BJ (cell line): Measurements from ENCODE around the gene MYH7. TPM values are rescaled to one million over a fixed set of nuclear protein-coding genes. Genes with fewer than 3 reads are reported as not detected.

Source experiments
- CTCF ChIA-PET: fragments of 350-600 bp; formaldehyde crosslinking; extraction: SDS; loops from one replicate; lab custom pipeline; 2021; ENCODE audit warnings: antibody characterized with exemption, inconsistent platforms; lab: Yijun Ruan, JAX
- POLR2A ChIA-PET: fragments of 300-600 bp; sonication (Branson Sonifier 250); formaldehyde crosslinking; extraction: SDS; loops from one replicate; lab custom pipeline; 2021; ENCODE audit warnings: antibody characterized with exemption; lab: Charles Lee
- DNase-seq: peaks from one replicate; pipeline ENCODE4 v3.0.0-alpha.2; 2011; ENCODE audit warnings: low read depth
- H3K27me3 ChIP-seq: 2 replicates; pipeline ENCODE4 v1.6.0; 2011; ENCODE audit warnings: low read length; ENCODE audit not compliant: control insufficient read depth, insufficient read depth
- H3K36me3 ChIP-seq: 2 replicates; pipeline ENCODE4 v1.5.1; 2011; ENCODE audit warnings: low read length; ENCODE audit not compliant: control insufficient read depth, insufficient read depth
- H3K4me3 ChIP-seq: 2 replicates; pipeline ENCODE4 v1.5.1; 2011; ENCODE audit warnings: low read depth, mild to moderate bottlenecking, control low read depth, low read length
- polyA plus RNA-seq: library from polyadenylated mRNA; depleted of rRNA; stranded (reverse); fragments of >200 nt; gene quantifications from 2 replicates; pipeline ENCODE4 v1.2.3, GENCODE V29; 2011
- TF ChIP-seq, protein P1 (sequence below): IDR thresholded peaks from 2 replicates; pipeline ENCODE4 v1.5.1; 2011; ENCODE audit warnings: low read depth, mild to moderate bottlenecking, control low read depth, inconsistent platforms, low read length, moderate library complexity; ENCODE audit not compliant: insufficient read depth

MYH7 gene
- polyA plus RNA-seq, 1 experiment, result not detected

DNA sequence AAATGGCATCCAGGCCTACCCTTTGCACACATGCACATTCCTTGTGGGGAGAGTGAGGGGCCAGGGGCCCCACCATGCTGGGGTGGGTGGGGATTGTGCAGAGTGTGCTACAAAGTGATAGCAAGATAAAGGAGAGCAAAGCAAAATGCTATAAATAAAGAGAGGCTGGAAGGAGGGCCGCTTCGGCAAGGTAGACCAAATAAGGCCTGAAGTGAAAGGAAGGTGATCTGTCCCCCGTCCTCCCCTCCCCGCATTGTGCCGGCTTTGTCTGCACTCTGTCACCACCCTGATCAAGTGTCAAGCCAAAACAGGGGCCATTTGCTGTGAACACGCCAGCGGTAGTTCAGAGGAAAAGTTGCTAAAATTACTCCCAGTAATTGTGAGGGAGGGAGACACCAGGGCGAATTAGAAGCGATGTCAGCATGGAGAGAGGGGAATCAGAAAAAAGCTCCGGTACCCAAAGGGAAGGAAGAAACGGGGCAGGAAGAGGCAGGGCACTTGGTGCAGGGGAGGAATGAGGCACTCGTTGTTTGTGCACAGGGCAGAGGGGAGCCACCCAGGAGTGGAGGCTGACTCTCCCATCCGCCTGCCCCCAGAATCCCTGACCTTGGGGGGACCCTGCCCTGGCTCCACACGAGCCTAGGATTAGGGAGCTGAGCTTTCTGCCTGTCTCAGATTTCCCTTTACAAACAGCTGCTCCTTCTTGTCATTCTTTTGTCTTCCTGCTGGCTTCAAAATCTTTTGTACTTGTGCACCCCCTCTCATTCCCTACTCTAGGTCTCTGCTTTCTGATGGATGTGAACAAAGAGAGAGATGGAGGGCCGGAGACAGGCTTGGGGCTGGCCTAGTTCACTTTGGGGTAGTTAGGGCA, 2.9 kb upstream of the MYH7 start:
- Histone ChIP-seq H3K36me3 (no peaks in the 10 kb centered on the region), H3K27me3 (peaks cover 4% of the 10 kb centered on the region; the same call in 1 of the 2 replicates), H3K4me3 (no peak overlapping the region)
- TF ChIP-seq, protein P1, sequence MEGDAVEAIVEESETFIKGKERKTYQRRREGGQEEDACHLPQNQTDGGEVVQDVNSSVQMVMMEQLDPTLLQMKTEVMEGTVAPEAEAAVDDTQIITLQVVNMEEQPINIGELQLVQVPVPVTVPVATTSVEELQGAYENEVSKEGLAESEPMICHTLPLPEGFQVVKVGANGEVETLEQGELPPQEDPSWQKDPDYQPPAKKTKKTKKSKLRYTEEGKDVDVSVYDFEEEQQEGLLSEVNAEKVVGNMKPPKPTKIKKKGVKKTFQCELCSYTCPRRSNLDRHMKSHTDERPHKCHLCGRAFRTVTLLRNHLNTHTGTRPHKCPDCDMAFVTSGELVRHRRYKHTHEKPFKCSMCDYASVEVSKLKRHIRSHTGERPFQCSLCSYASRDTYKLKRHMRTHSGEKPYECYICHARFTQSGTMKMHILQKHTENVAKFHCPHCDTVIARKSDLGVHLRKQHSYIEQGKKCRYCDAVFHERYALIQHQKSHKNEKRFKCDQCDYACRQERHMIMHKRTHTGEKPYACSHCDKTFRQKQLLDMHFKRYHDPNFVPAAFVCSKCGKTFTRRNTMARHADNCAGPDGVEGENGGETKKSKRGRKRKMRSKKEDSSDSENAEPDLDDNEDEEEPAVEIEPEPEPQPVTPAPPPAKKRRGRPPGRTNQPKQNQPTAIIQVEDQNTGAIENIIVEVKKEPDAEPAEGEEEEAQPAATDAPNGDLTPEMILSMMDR, result no peak
- DNase-seq, result no peak
- ChIA-PET CTCF (no interaction called here), POLR2A (no interaction called here)

DNA sequence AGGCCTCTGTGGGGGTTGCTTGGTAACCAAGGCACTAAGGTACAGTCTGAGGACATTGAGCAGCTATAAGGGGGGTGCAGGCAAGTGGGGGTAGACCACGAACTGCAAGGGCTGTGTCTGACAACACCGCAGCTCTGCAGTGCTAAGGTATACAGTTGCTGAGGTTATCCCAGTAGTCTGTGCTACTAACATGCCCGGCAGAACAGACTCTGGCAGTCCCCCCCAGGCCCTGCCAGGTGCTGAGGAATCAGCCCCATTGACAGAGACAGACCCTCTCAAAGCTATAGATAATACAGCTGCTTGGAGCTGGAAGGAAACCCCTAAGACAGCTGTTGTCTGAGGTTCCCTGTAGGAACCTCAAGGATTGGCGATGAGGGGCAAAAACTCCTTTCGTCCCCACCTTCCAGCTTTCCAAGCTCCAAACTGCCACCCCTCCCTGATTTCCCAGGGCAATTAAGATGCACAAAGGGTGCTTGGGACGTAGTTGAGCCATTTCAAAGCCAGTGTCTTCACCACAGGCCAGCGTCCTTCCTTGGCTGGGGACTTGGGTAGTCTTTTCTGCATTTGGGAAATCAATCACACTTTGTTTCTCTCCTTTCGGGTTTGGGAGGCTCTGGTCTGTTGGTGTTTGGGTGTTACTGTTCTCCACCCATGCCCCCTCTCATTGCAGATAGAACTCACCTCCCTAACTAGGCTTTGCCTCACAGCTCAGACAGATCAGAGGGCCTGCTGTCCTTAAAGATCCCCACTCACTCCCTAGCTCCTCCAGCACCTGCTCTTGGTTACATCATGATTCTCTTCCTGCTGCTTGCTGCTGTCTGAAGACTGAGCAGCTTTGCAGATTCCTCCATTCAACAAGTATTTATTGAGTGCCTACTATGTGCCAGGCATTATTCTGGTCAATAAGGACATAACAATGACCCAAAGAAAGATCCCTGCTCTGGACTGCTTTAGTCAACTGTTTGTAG, 2.0 kb upstream of the MYH7 start:
- H3K27me3 ChIP-seq, result peaks cover 7% of the 10 kb centered on the region; the same call in 1 of the 2 replicates
- DNase-seq, result no peak
- no peak overlapping the region for H3K4me3 ChIP-seq
- POLR2A ChIA-PET, result no interaction called here
- no peaks in the 10 kb centered on the region for H3K36me3 ChIP-seq
- TF ChIP-seq, protein P1, result no peak
- CTCF ChIA-PET, result interaction anchor here (0.6 to 1.8 kb wide), 3 partner anchors 10 to 153 kb away, joined by 3 to 4 read pairs (median 3); no protein-coding TSS in a partner anchor

DNA sequence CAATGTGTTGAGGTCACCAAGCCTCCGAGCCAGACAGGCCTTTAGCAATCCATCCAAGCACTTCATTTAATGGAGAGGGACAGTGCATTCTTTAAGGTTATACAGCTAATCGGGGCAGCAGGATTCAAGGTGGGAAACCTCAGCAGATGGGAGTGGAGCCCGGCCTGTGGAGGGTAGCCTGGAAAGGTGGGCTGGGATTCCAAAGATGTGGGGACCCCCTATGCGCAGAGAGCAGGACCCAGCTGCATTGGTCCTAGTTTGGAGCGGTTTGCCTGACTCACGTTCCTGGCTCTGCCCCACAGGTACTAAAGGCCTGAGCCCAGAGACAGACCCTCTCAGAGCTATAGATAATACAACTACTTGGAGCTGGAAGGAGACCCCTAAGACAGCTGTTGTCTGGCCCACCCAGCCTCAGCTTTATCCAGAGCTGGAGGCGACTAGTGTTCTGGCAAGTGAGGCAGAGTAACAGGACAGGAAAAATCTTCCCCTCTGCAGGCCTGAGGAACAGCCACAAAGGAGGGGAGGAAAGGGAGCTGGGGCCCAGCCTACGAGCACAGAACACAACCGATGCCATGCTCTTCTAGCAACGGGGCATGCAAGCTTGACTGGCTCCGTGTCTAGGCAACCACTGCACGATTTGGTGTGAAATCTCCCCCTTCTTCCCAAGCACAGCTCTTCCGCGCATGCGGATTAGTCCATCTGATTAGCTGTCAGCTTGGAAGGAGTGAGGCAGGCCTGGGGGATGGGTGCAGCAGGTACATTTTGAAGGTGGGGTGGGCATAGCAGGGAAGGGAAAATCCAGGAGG, 1.1 kb upstream of the MYH7 start:
- TF ChIP-seq, protein P1, result no peak
- peaks cover 7% of the 10 kb centered on the region; the same call in 1 of the 2 replicates for H3K27me3 ChIP-seq
- ChIA-PET CTCF (interaction anchor here (0.6 to 1.8 kb wide), 3 partner anchors 9 to 154 kb away, joined by 3 to 4 read pairs (median 3); no protein-coding TSS in a partner anchor), POLR2A (no interaction called here)
- H3K4me3 ChIP-seq, result no peak overlapping the region
- no peaks in the 10 kb centered on the region for H3K36me3 ChIP-seq
- DNase-seq, result no peak

DNA sequence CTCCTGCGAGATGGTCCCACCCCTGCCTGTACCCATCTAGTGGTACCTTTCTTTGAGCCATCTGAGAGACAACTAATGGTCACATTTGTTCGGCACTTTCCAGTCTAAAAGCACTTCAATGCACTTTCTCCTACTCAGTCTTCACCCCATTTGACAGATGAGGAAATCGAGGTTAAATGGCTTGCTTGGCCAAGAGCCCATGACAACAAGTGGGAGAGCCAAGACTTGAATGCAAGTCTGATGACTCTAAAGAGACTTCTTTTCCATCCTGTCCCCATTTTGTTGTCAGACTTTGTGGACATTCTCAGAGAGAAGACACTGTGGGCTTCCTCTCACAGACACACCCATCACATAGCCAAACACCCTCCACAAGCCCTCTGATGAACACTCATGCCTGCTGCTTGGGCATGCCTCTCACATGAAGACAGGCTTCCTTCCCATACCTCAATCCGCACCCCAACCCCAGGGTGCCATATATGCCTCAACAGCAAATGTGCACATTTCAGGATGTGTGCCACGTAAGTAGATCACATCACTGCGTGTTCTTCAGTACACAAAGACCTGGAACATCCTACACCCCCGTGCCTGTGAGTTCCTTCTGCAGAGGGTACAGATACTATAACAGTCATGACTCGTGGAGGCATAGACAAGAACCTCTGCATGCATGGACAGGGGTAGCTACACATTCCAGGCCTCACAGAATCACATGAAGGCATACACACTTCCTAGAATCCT, 805 bp downstream of the MYH7 start:
- ChIA-PET POLR2A (no interaction called here), CTCF (no interaction called here)
- H3K36me3 ChIP-seq, result no peaks in the 10 kb centered on the region
- peaks cover 8% of the 10 kb centered on the region; the same call in 1 of the 2 replicates for H3K27me3 ChIP-seq
- no peak overlapping the region for H3K4me3 ChIP-seq
- DNase-seq, result no peak
- TF ChIP-seq, protein P1, result no peak
